Ishikawa (cell line): ENCODE measurements around the gene TLE7.
A peak's percentile ranks its signal among the peaks of the same experiment; 100 is the strongest.

ENCODE experiments used
- CEBPB ChIP-seq: IDR thresholded peaks from 2 replicates; pipeline ENCODE4 v1.6.1; 2012
- CREB1 ChIP-seq: IDR thresholded peaks from 2 replicates; pipeline ENCODE4 v1.6.1; 2012; ENCODE audit warnings: low read depth
- EGR1 ChIP-seq: IDR thresholded peaks from 2 replicates; pipeline ENCODE4 v1.6.1; 2012
- EP300 ChIP-seq: IDR thresholded peaks from 2 replicates; pipeline ENCODE4 v1.6.1; 2012; ENCODE audit warnings: borderline replicate concordance
- FOXM1 ChIP-seq: IDR thresholded peaks from 2 replicates; pipeline ENCODE4 v1.6.1; 2012; ENCODE audit warnings: low read depth, borderline replicate concordance
- MAX ChIP-seq: IDR thresholded peaks from 2 replicates; pipeline ENCODE4 v1.6.1; 2012
- NFIC ChIP-seq: IDR thresholded peaks from 2 replicates; pipeline ENCODE4 v1.6.1; 2012
- RAD21 ChIP-seq: IDR thresholded peaks from 2 replicates; pipeline ENCODE4 v1.6.1; 2012; ENCODE audit warnings: low read depth
- REST ChIP-seq: IDR thresholded peaks from 2 replicates; pipeline ENCODE4 v1.6.1; 2012; ENCODE audit warnings: low read depth, mild to moderate bottlenecking
- TAF1 ChIP-seq: IDR thresholded peaks from 2 replicates; pipeline ENCODE4 v1.6.1; 2012; ENCODE audit warnings: low read depth, mild to moderate bottlenecking
- TCF12 ChIP-seq: IDR thresholded peaks from 2 replicates; pipeline ENCODE4 v1.6.1; 2012; ENCODE audit warnings: low read depth
- TEAD4 ChIP-seq: IDR thresholded peaks from 2 replicates; pipeline ENCODE4 v1.6.1; 2012
- USF1 ChIP-seq: IDR thresholded peaks from 2 replicates; pipeline ENCODE4 v1.6.1; 2012
- YY1 ChIP-seq: IDR thresholded peaks from 2 replicates; pipeline ENCODE4 v1.6.1; 2012; ENCODE audit warnings: low read depth
- ZBTB7A ChIP-seq: IDR thresholded peaks from 2 replicates; pipeline ENCODE4 v1.6.1; 2012; ENCODE audit warnings: low read depth

TLE7 gene

GRCh38 chr16:71423016-71423415 lies 18.8 kb downstream of the TLE7 start:
- TF ChIP-seq NFIC (no peak), REST (no peak), RAD21 (no peak), EGR1 (no peak), USF1 (no peak), YY1 (no peak), ZBTB7A (no peak), FOXM1 (no peak), MAX (no peak), CEBPB (no peak), CREB1 (no peak), TAF1 (no peak)

GRCh38 chr16:71421911-71422310 lies 19.9 kb downstream of the TLE7 start:
- TF ChIP-seq YY1 (no peak), REST (no peak), CREB1 (no peak), RAD21 (peak; percentile 29)

- TF ChIP-seq FOXM1: no peak
- no peak for TF ChIP-seq NFIC
- TF ChIP-seq REST: no peak
- TF ChIP-seq RAD21: no peak
- TF ChIP-seq CREB1: no peak
- TF ChIP-seq USF1: no peak
- TF ChIP-seq ZBTB7A: no peak
- no peak for TF ChIP-seq YY1
- TF ChIP-seq TCF12: no peak
- no peak for TF ChIP-seq CEBPB
- TF ChIP-seq MAX: no peak
- no peak for TF ChIP-seq TEAD4
- TF ChIP-seq EGR1: no peak
- TF ChIP-seq EP300: no peak
- TF ChIP-seq TAF1: no peak
Measured at GRCh38 chr16:71414038-71414437, 27.8 kb downstream of the TLE7 start.

- TF ChIP-seq TCF12 (no peak), REST (no peak), YY1 (no peak), FOXM1 (no peak), RAD21 (no peak), EGR1 (no peak), EP300 (no peak), MAX (no peak), NFIC (no peak), CEBPB (no peak), USF1 (no peak), TAF1 (no peak), ZBTB7A (no peak), CREB1 (no peak), TEAD4 (no peak)
Measured at GRCh38 chr16:71413341-71413740, 28.5 kb downstream of the TLE7 start.
